HG03159 (cell line): Measurements from ENCODE around the gene PLCH1.

ENCODE experiments used
- ATAC-seq: cut with Tn5 transposase; IDR thresholded peaks from one replicate; pipeline ENCODE4 v1.9.1; 2021; ENCODE audit warnings: mild to moderate bottlenecking, moderate library complexity; ENCODE audit not compliant: unreplicated experiment

The PLCH1 gene

DNA sequence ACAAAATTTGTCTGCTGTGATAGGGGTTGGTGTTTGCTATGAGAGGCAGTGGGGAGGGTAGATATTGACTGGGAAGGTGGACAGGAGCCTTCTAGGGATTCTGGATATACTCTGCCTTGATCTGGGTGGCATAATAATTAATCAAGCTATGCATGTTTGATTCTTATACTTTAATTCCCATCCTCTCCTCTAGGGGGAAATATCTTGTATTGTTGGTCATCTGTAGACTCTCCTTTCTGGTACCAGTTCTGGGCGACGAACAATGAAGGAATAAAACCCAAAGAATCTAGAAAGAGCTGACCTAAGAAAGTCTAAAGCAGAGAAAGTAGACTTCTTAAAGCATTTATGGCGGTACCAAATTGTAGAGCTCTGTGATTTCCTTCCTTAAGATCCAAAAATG is 253.2 kb downstream of the PLCH1 start:
- no peak for ATAC-seq

- no peak for ATAC-seq
Observed at GRCh38 chr3:155488671-155489070, 256.2 kb downstream of the PLCH1 start.

DNA sequence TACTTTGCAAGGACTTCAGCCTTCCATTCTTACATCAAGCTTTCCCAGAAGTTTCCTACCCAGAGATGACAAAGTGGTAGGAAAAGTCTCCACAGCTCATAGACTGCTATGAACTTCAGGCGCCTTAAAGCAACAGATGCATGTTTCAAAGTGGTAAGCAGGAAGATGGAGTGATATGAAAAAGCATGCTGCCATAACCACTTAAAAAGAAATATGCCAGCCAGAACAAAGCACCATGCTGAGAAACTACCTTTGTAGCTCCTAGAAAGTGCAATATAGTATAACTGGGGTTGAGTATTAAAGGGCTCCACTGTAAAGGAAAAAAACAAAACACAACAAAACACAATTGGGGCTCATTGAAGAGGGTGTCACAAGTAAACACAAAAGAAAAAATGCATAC is 259.0 kb downstream of the PLCH1 start:
- ATAC-seq: no peak

DNA sequence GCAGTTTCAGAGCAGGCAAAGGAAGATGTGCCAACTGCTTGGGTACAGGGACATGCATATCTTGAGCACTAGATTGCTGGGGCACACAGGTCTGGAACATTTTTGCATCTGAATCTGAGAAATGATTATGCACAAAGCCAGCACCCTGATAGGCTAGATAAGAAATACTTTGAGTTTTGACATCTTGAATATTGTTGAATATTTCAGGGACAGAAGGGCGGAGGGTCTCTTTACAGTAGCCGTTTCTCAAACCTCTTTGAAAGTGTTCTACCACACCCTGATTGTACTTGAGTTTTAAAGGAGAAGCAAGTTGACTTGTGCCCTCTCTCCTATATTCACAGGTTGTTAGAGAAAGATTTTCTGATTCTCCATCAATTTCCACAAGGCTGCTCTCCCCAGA is 263.3 kb downstream of the PLCH1 start:
- ATAC-seq: no peak

DNA sequence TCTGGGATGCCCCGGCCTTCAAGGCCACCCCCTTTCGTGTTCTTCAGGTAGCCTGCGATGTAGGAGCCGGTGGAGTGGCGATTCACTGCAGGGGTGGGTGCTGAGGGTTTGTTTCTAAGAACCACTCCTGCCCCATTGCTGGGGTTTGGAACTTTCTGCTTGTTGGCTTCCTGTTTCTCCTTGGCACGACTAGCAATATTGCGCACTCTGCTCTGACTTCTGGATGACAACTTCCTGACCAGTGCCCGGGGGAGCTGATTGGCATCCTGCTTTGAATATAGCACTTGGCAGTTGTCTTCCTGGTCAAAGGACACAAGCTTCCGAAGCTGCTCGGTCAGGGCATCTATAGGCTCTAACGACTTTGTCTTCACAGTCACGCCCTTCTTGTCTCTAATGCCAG is 263.8 kb downstream of the PLCH1 start:
- no peak for ATAC-seq

- no peak for ATAC-seq
Observed at GRCh38 chr3:155465664-155466063, 279.2 kb downstream of the PLCH1 start.

GRCh38 chr3:155462672-155463071 is 282.2 kb downstream of the PLCH1 start:
- no peak for ATAC-seq

DNA sequence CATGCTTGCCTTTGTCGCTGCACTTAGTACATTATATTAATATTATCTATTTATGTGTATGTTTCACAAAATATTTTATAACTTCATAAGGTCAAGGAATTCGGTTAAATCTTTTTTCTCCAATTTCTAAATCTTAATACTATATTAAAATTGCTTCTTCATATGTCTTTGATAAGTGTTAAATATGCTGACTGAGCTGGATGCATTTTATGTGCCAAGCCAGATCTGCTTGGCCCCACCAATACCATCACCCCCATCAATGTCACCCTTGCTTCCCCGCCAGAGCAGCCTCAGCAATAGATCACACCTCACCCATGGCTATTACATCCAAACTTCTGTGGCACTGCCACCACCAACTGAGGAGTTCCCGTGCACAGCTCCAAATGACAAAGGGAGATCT is 287.3 kb downstream of the PLCH1 start:
- no peak for ATAC-seq

- no peak for ATAC-seq
Observed at GRCh38 chr3:155455765-155456164, 289.1 kb downstream of the PLCH1 start.

DNA sequence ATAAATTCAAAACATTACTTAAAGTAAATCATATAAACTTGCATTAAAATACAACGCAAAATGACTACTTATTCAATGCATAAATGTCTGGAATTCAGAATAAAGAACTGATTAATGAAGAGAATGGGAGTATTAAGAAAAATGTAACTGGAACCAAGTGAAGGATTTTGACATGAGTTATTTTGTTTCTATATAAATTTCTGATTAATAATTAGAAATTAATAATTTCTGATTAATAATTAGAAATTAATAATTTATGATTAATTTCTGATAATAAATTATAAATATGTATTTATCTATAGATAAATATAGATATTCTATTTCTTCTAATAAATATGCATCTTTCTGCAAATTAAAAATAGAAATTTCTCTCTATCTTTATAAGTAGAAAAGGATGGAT is 291.4 kb downstream of the PLCH1 start:
- ATAC-seq: no peak

- no peak for ATAC-seq
Observed at GRCh38 chr3:155449613-155450267, 295.1 kb downstream of the PLCH1 start.

- ATAC-seq: no peak
Observed at GRCh38 chr3:155448531-155448930, 296.3 kb downstream of the PLCH1 start.

DNA sequence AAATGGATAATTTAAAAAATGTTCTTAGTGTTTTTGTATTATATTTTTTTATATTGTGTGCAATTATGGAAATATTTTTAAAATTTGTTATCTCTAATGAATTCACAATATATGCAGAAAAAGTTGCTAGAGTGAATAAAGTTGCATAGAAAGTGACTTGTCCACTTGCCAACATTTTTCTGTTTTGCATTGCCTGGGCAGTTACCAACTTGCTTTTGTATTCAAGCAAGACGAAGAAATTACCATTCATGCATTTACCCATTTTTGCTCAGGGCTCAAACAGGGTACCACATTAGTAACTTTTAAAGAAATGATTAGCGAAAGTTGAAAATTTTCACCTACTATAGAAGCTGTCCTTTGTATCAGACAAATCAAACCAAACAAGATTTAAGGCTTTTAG is 298.5 kb downstream of the PLCH1 start:
- ATAC-seq: no peak

- no peak for ATAC-seq
Observed at GRCh38 chr3:155444771-155445170, 300.1 kb downstream of the PLCH1 start.

DNA sequence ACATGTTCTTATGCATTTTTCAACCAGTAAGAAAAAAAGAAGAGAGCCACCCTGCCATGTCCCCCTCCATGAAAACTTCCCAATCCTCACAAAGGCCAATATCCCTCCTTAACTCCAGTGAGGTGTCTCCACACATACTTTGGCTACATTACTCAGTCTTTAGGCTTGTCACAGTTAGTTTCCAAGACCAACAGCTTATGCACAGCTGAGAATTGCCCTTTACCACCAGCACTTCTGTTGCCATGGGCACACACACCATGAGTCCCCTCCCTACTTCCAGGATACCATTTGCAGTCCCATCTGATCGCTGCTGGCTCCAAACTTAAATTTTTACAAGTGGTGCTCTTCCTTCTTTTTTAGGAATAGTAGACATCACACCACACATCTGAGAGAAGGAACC is 301.1 kb downstream of the PLCH1 start:
- no peak for ATAC-seq

DNA sequence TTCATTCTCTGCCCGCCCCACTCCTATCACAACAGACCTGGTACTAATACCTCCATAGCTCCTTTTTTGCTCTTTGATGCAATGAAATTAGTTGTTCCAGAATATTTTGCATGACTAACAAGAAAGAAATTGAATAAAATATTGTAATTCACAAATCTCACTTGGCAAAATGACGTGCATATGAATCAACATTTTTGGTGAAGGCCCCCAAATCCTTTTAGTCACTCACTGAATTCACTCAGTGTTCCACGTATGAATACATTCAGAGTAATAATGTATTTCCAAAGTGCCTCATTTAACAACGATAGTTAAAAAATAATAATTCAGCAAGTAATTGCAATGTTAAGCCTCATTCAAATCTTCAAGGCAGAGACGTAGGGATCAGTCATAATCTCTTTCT is 302.8 kb downstream of the PLCH1 start:
- no peak for ATAC-seq

DNA sequence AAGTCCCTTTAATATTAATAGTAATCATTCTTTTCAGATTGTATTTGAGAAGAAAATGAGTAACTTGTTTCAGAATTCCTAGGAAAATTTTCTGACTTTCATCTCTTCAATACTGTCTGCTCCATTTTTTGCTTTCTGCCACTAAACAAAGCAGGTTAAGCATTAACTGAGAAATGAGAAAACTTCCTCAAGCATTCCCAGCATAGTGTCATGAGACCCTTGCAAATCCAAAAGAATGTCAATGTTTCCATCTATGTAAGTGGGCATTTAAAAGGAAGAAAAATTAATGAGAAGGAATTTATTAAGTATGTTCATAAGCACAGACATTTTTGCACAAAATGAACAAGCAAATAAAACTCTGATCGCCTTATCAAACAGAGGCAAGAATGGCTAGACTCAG is 303.4 kb downstream of the PLCH1 start:
- no peak for ATAC-seq

GRCh38 chr3:155441026-155441425 is 303.8 kb downstream of the PLCH1 start:
- ATAC-seq: no peak

DNA sequence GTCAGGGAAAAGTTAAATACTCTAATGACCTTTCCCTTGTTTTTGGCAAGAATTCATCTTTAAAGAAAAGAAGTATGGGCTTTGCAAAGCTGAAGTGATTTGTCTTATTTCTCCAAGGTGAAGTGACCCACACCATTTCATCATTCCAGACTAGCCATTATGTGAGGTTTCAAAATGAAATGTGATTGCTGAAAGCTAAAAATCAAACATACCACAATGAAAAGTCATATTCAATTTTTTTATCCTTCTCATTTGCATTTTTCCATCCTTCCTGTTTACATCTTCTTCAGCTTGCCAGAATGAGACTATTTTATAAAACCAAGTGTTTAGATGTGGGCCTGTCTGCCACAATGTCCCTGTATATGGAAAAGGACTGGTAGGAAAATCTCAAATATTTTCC is 309.1 kb downstream of the PLCH1 start:
- ATAC-seq: no peak

- no peak for ATAC-seq
Observed at GRCh38 chr3:155431856-155432570, 312.9 kb downstream of the PLCH1 start.

- ATAC-seq: no peak
Observed at GRCh38 chr3:155428563-155428962, 316.3 kb downstream of the PLCH1 start.

DNA sequence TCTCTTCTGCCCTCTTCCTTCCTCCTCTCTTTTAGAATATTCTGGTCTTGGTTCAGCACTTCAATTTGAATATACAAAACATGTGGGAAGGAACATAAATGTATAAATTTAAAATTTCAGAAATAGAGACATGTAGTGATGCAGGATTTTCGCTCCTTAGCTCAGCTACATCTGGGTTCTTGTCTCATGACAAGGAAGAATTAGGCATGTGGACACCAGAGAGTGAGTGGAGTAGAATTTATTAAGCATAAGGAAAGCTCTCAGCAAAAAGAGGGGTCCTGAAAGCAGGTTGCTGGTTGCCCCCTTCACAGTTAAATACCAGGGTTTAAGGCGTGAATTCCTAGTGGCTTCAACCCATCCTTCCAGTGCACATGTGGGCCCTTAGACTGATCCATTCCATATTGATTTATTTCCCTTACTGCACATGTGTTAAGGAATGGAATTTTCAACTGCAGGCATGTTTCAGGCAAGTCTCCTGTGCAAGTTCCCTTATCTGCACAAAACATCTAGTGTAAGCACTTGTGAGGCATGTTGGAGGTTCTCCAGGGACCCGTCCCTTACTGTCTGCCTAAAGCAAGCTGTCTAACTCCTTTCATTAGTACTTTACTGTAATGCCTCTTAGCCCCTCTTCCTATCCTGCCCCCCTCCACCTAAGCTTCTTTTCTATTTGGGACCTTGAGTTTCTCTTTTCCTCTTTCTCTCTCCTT is 318.2 kb downstream of the PLCH1 start:
- ATAC-seq: no peak
